Activated naive CD4-positive, alpha-beta T cell treated with Interleukin-2 at 50 U/mL for 16 hours (primary cell): ENCODE measurements around the gene LRRTM4.

Source experiments
- DNase-seq: peaks from one replicate; pipeline ENCODE4 v3.0.0-alpha.2; 2020

LRRTM4 gene

GRCh38 chr2:77469106-77469505 lies 53.1 kb downstream of the LRRTM4 start:
- no peak for DNase-seq

- DNase-seq = no peak
Measured at GRCh38 chr2:77459840-77460239, 62.3 kb downstream of the LRRTM4 start.

- DNase-seq = no peak
Measured at GRCh38 chr2:77458216-77458615, 64.0 kb downstream of the LRRTM4 start.

- no peak for DNase-seq
Measured at GRCh38 chr2:77457665-77458064, 64.5 kb downstream of the LRRTM4 start.

GRCh38 chr2:77443076-77443475 lies 79.1 kb downstream of the LRRTM4 start:
- no peak for DNase-seq

GRCh38 chr2:77434880-77435279 lies 87.3 kb downstream of the LRRTM4 start:
- no peak for DNase-seq

GRCh38 chr2:77428946-77429345 lies 93.2 kb downstream of the LRRTM4 start:
- no peak for DNase-seq

GRCh38 chr2:77421971-77422370 lies 100.2 kb downstream of the LRRTM4 start:
- no peak for DNase-seq

- no peak for DNase-seq
Measured at GRCh38 chr2:77418537-77418936, 103.6 kb downstream of the LRRTM4 start.

- no peak for DNase-seq
Measured at GRCh38 chr2:77404189-77404588, 118.0 kb downstream of the LRRTM4 start.

- no peak for DNase-seq
Measured at GRCh38 chr2:77398970-77399600, 123.1 kb downstream of the LRRTM4 start.

GRCh38 chr2:77397763-77398162 lies 124.4 kb downstream of the LRRTM4 start:
- DNase-seq = no peak

- DNase-seq = no peak
Measured at GRCh38 chr2:77395011-77395410, 127.2 kb downstream of the LRRTM4 start.

- DNase-seq = no peak
Measured at GRCh38 chr2:77391119-77391518, 131.1 kb downstream of the LRRTM4 start.

GRCh38 chr2:77387324-77387723 lies 134.9 kb downstream of the LRRTM4 start:
- no peak for DNase-seq

- no peak for DNase-seq
Measured at GRCh38 chr2:77372636-77373035, 149.5 kb downstream of the LRRTM4 start.

- DNase-seq = no peak
Measured at GRCh38 chr2:77370511-77370910, 151.7 kb downstream of the LRRTM4 start.

- DNase-seq = no peak
Measured at GRCh38 chr2:77363277-77363676, 158.9 kb downstream of the LRRTM4 start.

GRCh38 chr2:77348821-77349220 lies 173.4 kb downstream of the LRRTM4 start:
- no peak for DNase-seq

- DNase-seq = no peak
Measured at GRCh38 chr2:77336013-77336412, 186.2 kb downstream of the LRRTM4 start.

- DNase-seq = no peak
Measured at GRCh38 chr2:77328134-77328931, 193.8 kb downstream of the LRRTM4 start.

GRCh38 chr2:77325395-77325794 lies 196.8 kb downstream of the LRRTM4 start:
- no peak for DNase-seq

- no peak for DNase-seq
Measured at GRCh38 chr2:77322431-77322830, 199.7 kb downstream of the LRRTM4 start.

- no peak for DNase-seq
Measured at GRCh38 chr2:77314721-77315120, 207.5 kb downstream of the LRRTM4 start.

GRCh38 chr2:77310416-77310815 lies 211.8 kb downstream of the LRRTM4 start:
- DNase-seq = no peak
